HCT116 (cell line): ENCODE measurements around the gene ZNF177.

Source experiments
- CEBPB ChIP-seq: IDR thresholded peaks from 2 replicates; pipeline ENCODE4 v1.6.1; 2012; ENCODE audit warnings: low read depth
- CTCF ChIP-seq, 3 experiments: fragments of 200-600 bp in 1 of 3; sonication (generic) in 1 of 3; IDR thresholded peaks in 2 of 3; conservative IDR thresholded peaks in 1 of 3; 2 replicates each; pipeline ENCODE4 v1.5.1; 2012 to 2017; ENCODE audit warnings: low read depth in 2 of 3, low read length in 2 of 3, antibody characterized with exemption in 1 of 3, borderline replicate concordance in 1 of 3, control low read depth in 1 of 3, mild to moderate bottlenecking in 1 of 3, mixed read lengths in 1 of 3, mixed run types in 1 of 3, moderate library complexity in 1 of 3; ENCODE audit not compliant: insufficient read depth in 1 of 3
- EGR1 ChIP-seq: IDR thresholded peaks from 2 replicates; pipeline ENCODE4 v1.6.1; 2012; ENCODE audit warnings: low read depth
- ELF1 ChIP-seq: IDR thresholded peaks from 2 replicates; pipeline ENCODE4 v1.6.1; 2012; ENCODE audit warnings: low read depth, borderline replicate concordance
- MAX ChIP-seq: IDR thresholded peaks from 2 replicates; pipeline ENCODE4 v1.6.1; 2012
- POLR2A ChIP-seq: IDR thresholded peaks from 2 replicates; pipeline ENCODE4 v1.7.0; 2011; ENCODE audit warnings: borderline replicate concordance; ENCODE audit not compliant: insufficient read depth, insufficient read length; ENCODE audit errors: extremely low read depth
- RAD21 ChIP-seq: IDR thresholded peaks from 2 replicates; pipeline ENCODE4 v1.6.1; 2012; ENCODE audit warnings: low read depth, mild to moderate bottlenecking
- SP1 ChIP-seq: IDR thresholded peaks from 2 replicates; pipeline ENCODE4 v1.6.1; 2012; ENCODE audit warnings: low read depth
- ZNF274 ChIP-seq: fragments of 200-500 bp; sonication (Bioruptor generic); IDR thresholded peaks from 2 replicates; pipeline ENCODE4 v1.6.1; 2014; ENCODE audit warnings: mild to moderate bottlenecking, low read depth, low read length, inconsistent platforms

- TF ChIP-seq RAD21 (no peak), ZNF274 (no peak), CTCF (IDR thresholded peaks at IDR 0.05 in 2 of 3, conservative IDR thresholded peaks at IDR 0.05 in 1 of 3; ENCODE audit: borderline replicate concordance in 1 of 3, insufficient read depth in 1 of 3, low read depth in 2 of 3, low read length in 2 of 3) (no peak), SP1 (no peak), EGR1 (no peak), CEBPB (no peak), POLR2A (no peak), MAX (no peak), ELF1 (no peak)
These were observed 50.6 kb downstream of the ZNF177 start for GRCh38 chr19:9413240-9413954.
